ENCODE results near the gene STARD13. TPM values are rescaled to one million over a fixed set of nuclear protein-coding genes. Genes with fewer than 3 reads are reported as not detected.
A peak's percentile ranks its signal among the peaks of the same experiment; 100 is the strongest.

Gene STARD13
- total RNA-seq, 1 donor from 2014 or later, result 61.0 TPM

DNA sequence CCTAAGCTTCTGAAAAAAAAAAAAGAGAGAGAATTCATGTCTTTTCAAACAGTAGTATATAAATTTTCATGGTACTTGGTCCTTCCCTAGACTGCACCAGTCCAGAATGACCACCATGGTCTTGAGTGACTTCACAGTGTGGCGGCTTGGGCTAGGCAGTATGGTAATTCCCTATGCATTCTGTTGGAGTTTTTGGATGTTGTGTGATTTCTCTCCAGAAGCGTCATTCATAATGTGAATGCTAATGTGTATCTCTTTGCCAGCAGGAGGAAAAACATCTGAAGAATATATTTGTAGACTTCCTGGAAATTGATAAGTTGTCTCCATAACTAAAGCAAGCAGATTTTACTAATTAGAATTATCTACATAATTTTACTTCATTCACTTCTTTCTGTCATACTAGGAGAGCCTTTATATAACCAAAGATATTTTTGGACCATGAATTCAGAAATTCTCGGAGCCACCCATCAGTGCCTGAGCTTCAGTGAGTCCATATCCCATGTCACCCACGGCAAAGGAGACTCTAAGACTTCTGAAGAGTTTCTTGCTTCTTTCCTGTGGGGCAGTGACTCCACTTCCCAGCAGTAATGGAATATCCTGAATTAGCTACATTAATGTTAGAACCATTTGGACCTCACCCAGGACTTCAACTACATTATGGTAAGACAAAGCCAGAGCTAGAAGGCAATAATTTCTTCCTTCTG, 8.4 kb downstream of the STARD13 start:
- Histone ChIP-seq H3K4me3 (no peak overlapping the region), H3K27ac (no peak overlapping the region), H3K36me3 (no peaks in the 10 kb centered on the region), H3K9me3 (no peaks in the 10 kb centered on the region), H3K27me3 (ENCODE audit: low read depth) (no peaks in the 10 kb centered on the region), H3K4me1 (peaks cover 64% of the 10 kb centered on the region)
- ATAC-seq (no peak), DNase-seq (no peak)
- intact Hi-C loops (cut with DNase I), result no loop called here
- TF ChIP-seq, protein P1, sequence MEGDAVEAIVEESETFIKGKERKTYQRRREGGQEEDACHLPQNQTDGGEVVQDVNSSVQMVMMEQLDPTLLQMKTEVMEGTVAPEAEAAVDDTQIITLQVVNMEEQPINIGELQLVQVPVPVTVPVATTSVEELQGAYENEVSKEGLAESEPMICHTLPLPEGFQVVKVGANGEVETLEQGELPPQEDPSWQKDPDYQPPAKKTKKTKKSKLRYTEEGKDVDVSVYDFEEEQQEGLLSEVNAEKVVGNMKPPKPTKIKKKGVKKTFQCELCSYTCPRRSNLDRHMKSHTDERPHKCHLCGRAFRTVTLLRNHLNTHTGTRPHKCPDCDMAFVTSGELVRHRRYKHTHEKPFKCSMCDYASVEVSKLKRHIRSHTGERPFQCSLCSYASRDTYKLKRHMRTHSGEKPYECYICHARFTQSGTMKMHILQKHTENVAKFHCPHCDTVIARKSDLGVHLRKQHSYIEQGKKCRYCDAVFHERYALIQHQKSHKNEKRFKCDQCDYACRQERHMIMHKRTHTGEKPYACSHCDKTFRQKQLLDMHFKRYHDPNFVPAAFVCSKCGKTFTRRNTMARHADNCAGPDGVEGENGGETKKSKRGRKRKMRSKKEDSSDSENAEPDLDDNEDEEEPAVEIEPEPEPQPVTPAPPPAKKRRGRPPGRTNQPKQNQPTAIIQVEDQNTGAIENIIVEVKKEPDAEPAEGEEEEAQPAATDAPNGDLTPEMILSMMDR (IDR thresholded peaks at IDR 0.05), result no peak

DNA sequence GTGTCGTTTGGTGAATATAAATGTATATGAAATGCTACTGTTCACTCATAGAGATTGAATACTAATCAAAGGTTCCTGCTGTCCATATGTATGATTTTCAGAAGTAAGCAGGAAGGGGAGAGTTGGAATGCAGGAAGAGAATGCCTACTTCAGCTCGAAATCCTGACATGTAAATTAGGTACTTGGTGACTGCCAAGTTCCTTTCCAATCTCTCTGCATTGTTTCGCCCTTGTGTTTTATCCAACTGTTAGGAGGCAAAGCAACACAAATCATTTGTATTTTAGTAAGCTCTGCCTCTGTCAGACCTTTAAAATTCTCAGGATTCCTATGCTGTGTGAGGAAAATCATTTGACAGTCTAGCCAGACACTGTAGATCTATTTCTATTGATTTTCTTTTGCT, 9.0 kb downstream of the STARD13 start:
- intact Hi-C loops (cut with DNase I), result no loop called here
- ATAC-seq, result no peak
- TF ChIP-seq, protein P1 (IDR thresholded peaks at IDR 0.05), result no peak
- H3K4me3 ChIP-seq, result no peak overlapping the region
- no peaks in the 10 kb centered on the region for H3K36me3 ChIP-seq
- H3K27ac ChIP-seq, result peak overlapping the region; percentile 8
- DNase-seq, result no peak
- H3K4me1 ChIP-seq, result peaks cover 65% of the 10 kb centered on the region
- H3K9me3 ChIP-seq, result no peaks in the 10 kb centered on the region
- no peaks in the 10 kb centered on the region for H3K27me3 ChIP-seq (ENCODE audit: low read depth)

DNA sequence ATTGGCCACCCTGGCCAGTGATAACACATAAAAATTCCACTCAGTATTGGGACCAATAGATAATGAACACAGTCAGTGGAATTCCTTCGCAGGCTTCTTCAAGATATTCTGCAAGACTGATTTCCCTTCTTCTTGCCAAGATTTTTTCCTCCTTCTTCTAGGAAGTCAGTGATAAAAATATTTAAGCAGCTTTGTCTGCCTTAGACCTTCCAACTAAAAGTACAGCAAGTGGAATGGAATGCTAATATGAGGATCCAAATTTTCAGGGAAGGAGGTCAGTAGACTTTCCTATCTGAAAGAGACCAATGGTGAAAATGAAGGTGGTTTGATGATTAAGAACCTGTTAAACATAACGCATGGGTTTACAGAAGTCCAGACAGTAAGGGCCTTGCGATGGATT, 9.6 kb downstream of the STARD13 start:
- no peak overlapping the region for H3K27ac ChIP-seq
- no peak overlapping the region for H3K4me3 ChIP-seq
- H3K4me1 ChIP-seq, result peaks cover 70% of the 10 kb centered on the region
- no peak for DNase-seq
- TF ChIP-seq, protein P1 (IDR thresholded peaks at IDR 0.05), result no peak
- no peaks in the 10 kb centered on the region for H3K9me3 ChIP-seq
- H3K36me3 ChIP-seq, result no peaks in the 10 kb centered on the region
- no peaks in the 10 kb centered on the region for H3K27me3 ChIP-seq (ENCODE audit: low read depth)
- intact Hi-C loops (cut with DNase I), result no loop called here
- no peak for ATAC-seq

DNA sequence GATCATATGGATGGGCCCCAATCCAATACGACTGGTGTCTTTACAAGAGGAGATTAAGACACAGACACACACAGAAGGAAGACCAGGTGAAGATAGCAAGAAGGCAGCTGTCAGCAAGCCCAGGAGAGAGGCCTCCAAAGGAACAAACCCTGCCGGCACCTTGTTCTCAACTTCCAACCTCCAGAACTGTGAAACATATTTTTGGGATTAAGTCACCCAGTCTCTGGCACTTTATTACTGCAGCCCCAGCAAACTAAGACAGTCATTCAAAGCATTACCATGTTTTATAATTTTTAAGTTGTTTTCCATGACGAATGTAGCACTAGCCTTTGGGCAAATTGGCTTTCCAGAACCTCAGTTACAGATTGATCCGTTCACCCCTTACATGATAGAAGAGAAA, 11.3 kb downstream of the STARD13 start:
- Histone ChIP-seq H3K9me3 (no peaks in the 10 kb centered on the region), H3K4me3 (no peak overlapping the region), H3K4me1 (peaks cover 68% of the 10 kb centered on the region), H3K36me3 (no peaks in the 10 kb centered on the region), H3K27me3 (ENCODE audit: low read depth) (no peaks in the 10 kb centered on the region), H3K27ac (no peak overlapping the region)
- TF ChIP-seq, protein P1 (IDR thresholded peaks at IDR 0.05), result no peak
- ATAC-seq (no peak), DNase-seq (no peak)
- intact Hi-C loops (cut with DNase I), result no loop called here

DNA sequence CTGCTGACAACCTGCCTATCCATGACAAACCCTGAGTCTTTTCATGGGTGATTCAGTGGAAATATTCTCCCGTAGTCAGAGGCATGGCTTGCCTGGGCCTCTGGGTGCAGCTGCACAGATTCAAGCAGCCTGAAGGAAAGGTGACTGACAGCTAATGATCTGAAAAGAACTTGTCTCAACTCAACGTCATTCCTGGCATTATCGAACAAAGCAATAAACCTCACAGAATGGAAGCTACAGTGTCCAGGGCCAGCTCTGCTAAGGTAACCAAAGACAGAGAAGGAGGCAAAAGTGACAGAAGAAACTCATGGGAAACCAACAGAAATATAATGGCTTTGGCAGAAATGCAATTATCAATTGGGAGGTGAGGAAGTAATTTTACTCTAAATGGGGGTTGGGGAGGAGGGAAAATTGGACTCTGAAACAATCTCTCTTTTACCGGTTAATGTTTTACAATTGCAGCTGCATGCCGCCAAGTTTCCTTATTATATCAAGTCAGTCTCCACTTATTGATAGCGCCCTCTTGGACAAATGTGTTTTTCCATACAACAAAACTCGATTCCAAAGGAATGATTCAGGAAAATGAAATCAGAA, 12.9 kb downstream of the STARD13 start:
- TF ChIP-seq, protein P1 (IDR thresholded peaks at IDR 0.05), result no peak
- Histone ChIP-seq H3K4me3 (no peak overlapping the region), H3K4me1 (peaks cover 70% of the 10 kb centered on the region), H3K27ac (peak overlapping the region; percentile 32), H3K9me3 (no peaks in the 10 kb centered on the region), H3K36me3 (no peaks in the 10 kb centered on the region), H3K27me3 (ENCODE audit: low read depth) (no peaks in the 10 kb centered on the region)
- DNase-seq (no peak), ATAC-seq (peak in 1 of 2 donors; percentile 35)
- intact Hi-C loops (cut with DNase I), result no loop called here

All from lower lobe of right lung (tissue), 2 donors.